GM18858 (cell line): ENCODE results near the gene LHX4.
"Not testable (repeated sequence)": the region's sequence is repeated elsewhere in the genome, so short reads cannot be mapped to it uniquely, and the experiment has no call there.

Experiments
- ATAC-seq: cut with Tn5 transposase; IDR thresholded peaks from one replicate; pipeline ENCODE4 v1.9.1; 2021; ENCODE audit not compliant: unreplicated experiment

Gene LHX4

DNA sequence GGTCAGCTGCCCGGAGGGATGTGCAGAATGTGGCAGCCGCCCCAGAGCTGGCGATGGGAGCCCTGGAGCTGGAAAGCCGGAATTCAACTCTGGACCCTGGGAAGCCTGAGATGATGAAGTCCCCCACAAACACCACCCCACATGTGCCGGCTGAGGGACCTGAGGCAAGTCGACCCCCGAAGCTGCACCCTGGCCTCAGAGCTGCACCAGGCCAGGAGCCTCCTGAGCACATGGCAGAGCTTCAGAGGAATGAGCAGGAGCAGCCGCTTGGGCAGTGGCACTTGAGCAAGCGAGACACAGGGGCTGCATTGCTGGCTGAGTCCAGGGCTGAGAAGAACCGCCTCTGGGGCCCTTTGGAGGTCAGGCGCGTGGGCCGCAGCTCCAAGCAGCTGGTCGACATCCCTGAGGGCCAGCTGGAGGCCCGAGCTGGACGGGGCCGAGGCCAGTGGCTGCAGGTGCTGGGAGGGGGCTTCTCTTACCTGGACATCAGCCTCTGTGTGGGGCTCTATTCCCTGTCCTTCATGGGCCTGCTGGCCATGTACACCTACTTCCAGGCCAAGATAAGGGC, 33.5 kb upstream of the LHX4 start:
- no peak for ATAC-seq

DNA sequence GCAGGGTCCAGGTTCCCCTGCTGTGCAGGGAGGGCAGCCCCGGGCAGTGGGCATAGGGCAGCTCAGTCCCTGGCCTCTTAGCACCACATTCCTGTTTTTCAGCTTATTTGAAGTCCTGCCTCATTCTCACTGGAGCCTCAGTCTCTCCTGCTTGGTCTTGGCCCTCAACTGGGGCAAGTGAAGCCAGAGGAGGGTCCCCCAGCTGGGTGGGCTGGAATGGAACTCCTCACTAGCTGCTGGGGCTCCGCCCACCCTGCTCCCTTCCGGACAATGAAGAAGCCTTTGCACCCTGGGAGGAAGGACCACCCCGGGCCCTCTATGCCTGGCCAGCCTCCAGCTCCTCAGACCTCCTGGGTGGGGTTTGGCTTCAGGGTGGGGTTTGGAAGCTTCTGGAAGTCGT, 32.8 kb upstream of the LHX4 start:
- ATAC-seq, result no peak

DNA sequence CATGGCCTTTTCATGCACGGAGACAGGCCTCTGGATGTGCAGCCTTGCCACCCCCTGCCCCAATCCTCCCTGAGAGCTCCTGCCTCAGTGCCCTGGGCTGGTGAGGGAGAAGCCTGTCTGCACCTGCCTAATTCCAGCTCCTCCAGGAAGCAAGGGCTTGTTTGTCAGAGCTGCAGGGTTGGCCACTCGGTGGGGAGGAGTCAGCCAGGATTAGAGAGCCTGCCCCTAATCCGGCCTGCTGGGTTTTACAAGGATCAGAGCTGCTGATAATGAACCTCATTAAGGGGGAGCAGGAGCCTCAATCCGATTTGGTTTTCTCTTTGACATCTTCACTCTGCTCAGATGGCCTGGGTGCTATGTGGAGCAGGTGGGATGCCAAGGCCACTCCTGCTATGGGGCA, 31.9 kb upstream of the LHX4 start:
- no peak for ATAC-seq

DNA sequence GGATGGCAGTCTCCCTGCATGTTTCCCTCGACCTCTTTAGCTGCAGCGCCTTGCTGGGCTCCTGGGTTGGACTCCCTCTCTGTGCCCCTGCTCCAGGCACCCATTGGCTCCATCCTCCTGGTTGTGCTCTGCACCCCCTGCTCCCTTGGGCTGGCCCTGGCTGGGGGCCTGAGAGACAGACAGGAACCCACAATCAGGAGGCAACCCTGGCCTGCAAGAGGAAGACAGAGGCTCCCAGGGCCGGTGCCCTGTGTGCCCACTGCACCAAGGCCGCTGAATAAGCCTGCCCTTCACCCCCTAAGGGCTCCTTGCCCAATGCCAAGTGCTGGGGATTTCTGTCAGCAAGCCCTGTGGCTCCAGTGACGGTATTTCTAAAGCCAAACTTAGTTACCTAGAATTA, 31.5 kb upstream of the LHX4 start:
- no peak for ATAC-seq

DNA sequence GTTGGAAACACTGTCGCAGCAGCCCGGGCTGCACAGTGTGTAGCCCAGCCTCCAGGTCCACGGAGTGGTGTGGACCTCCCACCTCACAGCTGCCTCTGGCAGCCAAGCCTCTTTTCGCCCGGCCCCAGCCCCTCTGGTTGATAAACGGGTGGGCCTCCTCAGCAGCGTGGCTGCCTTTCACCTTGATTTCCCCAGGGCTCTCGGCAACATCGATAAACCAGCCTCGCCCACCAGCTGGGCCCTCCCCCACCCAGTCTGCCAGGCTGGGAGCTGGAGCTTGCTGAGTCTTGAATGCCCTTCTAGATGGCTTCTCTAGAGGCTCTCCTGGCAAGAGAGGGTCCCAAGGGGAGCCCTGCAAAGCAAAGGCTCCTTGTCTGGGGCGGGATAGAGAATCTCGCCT, 31.0 kb upstream of the LHX4 start:
- no peak for ATAC-seq

DNA sequence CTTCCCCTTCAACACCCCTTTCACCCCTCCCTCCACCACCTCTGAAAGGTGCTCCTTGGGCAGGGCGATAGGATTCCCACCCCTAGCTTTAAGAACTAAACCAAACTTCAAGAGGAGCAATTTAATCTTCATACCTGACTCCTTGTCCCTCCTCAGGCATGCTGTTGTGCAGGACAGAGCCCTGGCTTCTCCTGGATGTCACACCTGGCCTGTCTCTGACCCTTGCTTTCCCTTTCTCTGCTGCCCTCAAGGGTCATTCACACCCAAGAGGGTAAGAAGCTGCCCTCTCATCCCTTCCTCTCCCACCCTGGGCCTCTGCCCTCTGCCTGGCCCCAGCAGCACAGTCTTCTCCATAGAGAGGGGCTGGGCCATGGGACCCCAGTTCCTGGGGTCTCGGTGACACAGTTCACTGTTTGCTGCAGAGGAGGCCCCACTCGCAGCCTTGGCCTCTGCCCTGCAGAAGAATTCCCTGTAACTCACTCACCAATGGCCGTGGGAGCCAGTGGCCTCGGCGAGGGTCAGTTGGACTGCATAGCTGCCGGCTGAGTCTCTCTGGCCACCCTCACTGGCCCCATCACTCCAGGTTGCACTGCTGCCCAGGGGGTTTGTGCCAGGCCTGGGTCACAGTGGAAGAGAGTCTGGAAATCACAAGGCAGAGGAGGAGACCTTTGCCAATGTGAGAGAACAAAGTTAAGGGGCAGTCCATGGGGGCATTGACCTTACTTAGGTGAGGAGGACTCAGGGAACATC, 28.4 kb upstream of the LHX4 start:
- ATAC-seq, result no peak

DNA sequence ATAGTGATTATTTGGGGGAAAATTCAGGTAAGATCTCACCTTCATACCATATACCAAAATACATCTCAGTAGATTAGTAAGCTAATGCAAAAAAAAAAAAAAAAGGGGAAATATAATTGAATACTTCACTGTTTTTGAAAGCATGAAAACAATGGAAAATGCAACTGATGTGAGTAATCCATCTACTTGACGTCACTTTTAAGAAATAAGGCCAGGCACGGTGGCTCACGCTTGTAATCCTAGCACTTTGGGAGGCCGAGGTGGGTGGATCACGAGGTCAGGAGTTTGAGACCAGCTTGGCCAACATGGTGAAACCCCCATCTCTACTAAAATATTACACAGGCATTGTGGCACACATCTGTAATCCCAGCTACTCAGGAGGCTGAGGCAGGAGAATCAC, 27.5 kb upstream of the LHX4 start:
- not testable (repeated sequence) for ATAC-seq

DNA sequence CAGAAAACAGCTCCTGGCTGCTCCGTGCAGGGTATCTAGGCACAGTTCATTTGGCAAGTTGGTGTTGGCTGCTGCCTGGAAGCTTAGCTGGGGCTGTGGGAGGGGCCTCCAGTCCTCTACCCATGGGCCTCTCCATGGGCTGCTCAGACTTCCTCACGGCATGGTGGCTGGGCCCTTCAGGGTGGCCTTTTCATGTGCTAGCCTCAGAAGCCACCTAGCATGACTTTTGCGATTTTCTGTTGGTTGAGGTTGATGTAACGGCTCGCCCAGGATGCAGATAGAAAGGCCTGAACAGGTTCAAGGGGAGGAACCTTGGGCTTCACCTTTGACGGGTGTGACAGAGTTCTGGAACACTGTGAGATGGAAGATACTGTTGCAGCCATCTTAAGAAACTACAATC, 25.8 kb upstream of the LHX4 start:
- no peak for ATAC-seq

DNA sequence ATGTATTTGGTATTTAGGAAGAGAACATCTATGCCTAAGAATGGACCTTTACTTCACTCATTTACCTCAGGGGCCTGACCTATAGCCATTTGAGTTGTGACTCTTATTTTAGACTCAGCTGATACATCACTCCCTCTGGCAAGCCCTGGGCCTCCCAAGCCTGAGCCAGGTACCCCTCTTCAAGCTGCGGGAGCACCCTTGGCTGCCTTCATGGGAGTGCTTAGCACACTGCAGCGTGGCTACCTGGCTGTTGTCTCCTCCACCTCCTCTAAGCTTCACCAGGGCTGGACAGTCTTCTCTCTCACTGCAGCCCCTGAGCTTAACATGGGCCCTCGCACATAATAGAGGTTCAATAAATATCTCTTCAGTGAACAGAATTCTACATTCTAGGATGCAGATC, 23.5 kb upstream of the LHX4 start:
- ATAC-seq, result no peak

DNA sequence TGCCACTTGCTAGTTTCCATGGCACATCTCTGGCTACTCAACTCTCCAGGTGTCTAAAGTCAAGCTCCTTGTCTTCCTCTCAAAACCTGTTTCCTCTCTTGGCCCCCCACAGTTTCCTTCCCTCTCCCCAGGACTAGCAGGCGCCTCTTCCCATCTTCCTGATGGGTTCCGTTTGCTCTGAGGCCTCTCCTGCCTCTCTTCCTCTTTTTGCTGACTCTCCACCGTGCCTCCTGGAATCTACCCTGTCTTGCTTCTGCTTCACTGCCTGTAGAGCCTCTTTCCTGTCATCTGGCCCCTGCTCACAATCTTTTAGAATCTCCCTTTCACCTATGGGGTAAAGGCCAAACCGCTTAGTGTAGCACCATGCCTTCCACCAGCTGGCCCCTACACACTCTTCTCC, 21.8 kb upstream of the LHX4 start:
- ATAC-seq, result no peak

DNA sequence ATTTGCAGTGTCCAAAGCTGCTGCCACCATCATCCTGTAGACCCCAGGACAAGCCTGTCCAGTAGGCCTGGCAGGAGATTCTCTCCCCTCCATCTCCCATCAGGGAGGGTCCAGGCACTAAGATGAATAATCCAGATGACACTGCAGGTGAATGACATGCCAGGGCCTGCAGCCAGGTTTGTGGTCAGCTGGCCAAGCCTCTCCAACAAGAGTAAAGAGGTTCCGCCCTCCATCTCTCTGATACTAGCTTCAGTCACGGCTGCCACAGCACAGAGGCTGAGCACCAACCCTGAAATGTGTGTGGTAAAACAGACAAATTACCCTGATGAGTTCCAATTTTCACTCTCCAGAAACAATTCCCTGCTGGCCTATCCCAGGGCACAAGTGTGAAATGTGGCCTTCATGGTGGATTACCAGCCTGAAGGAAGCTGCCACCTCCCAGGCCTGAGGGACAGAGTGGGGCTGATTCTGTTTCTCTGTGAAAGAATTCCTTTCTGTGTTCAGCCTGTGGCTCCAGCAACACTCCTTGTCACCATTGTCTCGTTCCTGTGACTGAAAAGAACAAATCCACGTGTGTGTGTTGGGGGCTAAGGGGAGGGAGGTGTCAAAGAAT, 19.9 kb upstream of the LHX4 start:
- ATAC-seq, result no peak

DNA sequence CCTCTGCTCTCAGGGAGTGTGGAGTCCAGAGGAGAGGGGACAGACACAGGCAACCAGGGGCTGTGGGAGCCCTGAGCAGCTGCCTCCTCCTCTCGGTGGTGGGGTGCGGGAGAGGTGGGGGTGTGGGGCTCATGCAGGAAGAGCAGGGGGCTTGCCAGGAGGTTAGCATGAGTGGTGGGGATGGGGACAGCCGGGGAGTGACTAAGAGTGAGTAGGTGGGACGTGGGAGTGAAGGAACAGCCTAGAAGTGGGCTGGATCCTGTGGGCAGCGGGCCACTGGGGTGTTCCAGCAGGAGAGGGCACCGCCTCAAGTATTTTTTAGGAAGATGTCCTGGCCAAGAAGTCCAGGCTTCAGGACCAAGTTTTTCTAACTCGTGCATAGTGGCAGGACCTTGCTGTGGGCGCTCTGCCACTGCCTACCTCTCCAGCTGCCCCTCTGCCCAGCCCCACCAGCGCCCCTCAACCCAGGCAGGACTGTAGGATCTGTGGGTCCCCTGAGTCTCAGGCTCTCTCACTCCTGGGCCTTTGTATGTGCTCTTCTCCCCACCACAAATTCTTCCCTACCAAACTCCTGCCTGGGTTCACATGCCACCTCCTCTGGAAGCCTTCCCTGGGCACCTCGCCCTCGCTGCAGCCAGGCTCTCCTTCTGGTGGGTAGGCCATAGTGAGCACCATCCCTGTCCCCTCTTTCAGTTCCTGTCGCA, 18.8 kb upstream of the LHX4 start:
- ATAC-seq, result no peak

DNA sequence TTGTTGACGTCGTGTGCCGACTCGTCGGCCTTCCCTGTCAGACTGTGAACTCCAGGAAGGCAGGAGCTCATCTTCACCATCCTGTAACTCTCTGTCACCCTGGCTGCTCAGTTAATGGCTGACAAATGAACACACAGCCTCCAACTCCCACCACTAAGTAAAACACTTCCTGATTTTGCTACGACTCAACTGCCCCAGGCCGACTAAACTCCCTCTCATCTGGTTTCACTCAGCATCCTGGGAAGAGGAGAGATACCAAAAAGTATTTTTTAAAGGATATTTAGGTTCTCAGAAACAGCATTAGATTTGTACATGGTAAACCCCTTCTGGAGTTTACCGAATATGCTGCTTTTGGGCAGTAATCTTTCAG, 18.2 kb upstream of the LHX4 start:
- ATAC-seq, result no peak

DNA sequence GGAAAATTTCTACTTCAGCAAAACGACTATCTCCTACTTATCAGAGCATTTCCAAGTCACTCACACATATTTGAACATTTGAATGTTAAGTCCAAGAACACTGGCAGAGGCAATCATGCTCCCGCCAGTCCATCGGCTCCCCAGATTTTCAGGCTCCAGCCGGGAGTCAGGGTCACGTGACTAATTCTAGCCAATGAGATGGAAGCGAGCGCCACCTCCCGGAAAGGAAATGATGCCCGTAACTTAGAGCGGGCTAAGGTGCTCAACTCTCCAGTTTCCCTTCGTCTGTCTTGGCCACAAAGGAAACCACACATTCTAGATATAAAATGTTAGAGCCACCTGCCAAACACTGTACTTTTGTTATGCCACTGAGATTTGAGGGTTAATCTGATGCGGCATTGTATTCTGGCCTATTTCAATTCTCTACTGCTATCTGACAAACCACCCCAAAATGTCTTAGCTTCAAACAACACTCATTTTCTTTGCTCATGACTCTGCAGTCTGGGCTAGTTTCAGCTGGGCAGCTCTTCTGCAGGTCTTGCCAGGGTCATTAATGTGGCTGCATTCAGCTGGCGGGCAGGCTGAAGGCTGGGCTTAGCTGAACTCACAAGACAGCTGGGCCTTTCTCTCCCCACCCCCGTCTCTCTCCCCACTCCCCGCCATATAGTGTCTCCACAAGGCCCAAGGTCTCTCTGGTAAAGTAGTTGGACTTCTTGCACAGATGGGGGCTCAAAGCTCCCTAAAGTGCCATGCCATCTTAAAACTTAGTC, 16.5 kb upstream of the LHX4 start:
- ATAC-seq, result no peak

DNA sequence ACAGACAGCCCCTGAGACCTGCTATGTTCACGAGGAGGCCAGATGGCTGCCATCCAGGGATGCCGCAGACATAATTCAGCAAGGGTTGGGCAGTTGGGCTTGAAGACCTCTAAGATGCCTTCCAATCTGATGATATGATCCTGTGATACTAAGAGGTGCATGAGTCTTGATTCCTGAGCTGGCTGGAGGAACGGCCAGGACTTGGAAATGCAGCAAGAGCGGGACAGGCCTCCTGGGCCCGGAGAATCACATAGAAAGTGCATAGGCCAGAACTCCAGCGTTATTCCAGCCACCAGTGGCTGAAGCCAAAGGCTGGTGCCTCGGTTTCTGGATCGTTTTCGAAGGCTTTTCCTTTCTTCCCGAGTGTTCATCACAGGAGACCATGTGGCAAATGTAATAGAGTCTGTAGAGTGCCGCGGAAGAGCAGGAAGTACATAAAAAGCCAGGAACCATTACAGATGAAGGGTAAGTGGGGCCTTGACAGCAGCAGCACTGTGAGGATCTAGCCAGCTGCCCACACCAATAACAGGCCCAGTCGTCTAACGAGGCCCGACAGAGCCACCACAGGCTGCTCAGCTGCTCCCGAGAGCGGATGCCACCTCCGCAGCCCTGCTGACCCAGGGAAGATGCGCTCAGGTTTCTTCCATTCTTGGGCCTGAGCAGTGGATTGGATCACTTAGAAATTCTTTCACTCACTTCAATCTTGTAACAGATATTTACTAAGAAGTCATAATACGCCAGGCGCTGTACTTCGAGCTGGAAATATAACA, 14.0 kb upstream of the LHX4 start:
- no peak for ATAC-seq

DNA sequence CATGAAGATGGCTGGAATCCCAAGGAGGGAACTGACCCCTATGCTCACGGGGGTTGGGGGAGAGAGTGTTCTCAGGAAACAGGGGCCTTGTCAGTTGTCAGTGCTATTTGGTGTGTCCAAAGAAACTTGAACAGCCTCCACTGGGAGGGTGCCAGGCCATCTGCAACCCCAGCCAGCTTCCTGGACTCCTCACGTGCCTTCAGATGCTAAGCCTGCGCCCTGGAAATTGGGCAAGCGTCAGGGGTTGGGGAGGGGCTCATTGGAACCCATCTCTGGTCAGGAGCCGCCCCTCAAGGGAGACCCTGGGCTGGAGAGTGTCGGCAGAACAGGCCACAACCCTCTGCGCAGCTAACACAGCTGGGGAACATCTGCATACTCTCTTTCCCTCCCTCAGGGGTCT, 13.1 kb upstream of the LHX4 start:
- ATAC-seq, result no peak

DNA sequence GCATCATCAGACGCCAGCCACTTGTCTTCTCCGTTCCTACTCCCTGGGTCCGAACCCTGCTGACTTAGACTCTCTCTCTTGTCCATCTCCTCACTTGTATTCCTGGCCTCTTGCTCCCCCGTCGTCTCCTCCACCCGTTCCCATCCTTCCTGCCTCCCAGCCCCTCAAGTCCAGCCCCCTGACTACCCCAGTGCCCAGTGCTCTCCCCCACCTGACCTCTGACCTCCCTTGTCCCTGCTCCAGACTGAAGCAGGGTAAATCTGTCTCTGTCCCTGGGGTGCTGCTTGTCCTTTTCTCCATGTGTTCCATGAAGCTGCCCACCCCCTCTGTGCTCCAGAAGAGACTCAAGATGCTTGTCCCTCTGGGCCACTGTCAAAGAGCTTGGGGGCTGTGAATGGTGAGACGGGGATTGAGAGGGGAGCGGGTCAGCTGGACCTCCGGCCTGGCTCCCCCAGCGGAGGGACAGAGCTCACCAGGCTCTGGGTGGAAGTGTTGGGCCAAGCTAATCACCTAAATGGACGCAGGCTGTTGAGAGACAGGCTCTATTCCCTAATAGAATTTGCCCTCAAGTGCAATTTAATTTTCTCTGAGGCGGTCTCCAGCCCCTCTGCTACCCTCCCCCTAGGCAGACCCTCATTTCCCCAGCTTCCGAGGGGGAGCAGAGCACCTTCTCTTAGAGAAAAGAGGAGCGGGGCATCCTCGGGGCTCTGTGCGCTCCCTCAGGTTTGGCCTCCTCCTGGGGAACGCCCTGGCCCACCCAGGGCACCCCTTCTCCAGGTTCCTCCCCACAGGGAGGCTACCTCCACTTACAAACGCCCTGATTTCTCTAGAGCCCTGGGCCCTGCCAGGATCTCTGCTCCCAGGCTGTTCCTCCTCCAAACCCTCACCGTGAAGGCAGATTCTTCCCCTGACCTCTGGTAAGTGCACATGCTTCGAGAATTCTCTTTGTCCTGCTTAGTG, 11.0 kb upstream of the LHX4 start:
- ATAC-seq, result no peak

DNA sequence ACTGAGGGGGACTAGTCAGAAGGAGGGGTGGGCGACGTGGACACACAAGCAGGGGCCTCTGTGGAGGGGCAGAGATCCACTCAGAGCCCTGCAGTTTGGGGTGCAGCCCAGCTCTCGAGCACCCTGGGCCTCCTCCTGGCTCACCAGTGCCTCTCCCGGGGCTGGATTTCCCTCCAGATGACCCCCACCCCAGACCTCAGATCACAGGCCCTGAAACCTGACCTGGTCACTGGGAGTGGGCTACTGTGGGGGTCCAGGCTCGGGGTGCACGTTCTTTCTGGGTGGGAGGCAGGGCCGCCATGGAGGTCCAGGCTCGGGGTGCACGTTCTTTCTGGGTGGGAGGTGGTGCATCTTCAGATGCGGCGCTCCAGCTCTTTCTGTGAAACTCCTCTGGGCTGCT, 10.3 kb upstream of the LHX4 start:
- ATAC-seq, result no peak

DNA sequence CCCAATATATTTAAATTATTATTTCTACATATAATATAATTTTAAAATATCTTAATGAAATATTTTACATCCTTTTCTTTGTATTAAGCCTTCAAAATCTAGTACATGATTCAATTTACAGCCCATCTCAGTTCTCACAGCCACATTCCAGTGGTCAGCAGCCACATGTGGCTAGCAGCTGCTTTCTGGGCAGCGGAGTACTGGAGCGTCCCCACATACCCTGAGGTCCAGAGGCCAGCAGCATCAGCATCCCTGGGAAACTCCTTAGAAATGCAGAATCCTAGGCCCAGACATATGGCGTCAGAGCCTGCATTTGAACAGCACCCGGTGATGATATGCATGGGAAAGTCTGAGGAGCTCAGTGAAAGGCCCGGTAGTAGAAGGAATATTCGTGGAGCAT, 8.6 kb upstream of the LHX4 start:
- no peak for ATAC-seq

DNA sequence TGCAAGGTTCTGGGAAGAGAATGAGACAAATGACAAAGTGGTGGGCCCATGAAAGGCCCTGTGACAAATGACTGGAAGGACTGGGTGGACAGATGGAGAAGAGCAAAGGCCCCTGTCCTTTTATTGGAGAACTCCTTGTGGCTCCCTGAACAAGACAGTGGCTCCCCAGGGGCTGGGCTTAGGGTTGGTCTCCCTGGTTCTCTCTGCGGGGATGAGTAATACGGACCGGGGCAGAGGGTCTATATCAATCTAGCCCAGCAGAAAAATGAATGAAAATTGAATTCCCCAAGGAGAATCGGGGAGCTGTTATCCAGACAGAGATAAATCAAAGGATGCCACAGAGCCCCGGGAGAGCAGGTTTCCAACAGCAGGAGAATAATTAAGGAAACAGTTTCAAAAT, 5.2 kb upstream of the LHX4 start:
- ATAC-seq, result no peak
